Activated CD8-positive, alpha-beta memory T cell treated with anti-CD3 and anti-CD28 coated beads for 36 hours (primary cell): Measurements from ENCODE around the gene NOL9. TPM values are rescaled to one million over a fixed set of nuclear protein-coding genes. Genes with fewer than 3 reads are reported as not detected.
"Not testable (repeated sequence)": the region's sequence is repeated elsewhere in the genome, so short reads cannot be mapped to it uniquely, and the experiment has no call there.

Experiments
- CTCF ChIA-PET: fragments of 350-600 bp; sonication (Branson Sonifier 250); formaldehyde crosslinking; loops from one replicate; lab custom pipeline; 2021; ENCODE audit warnings: antibody characterized with exemption; lab: Charles Lee
- POLR2A ChIA-PET: fragments of 350-600 bp; sonication (Branson Sonifier 250); formaldehyde crosslinking; loops from one replicate; lab custom pipeline; 2021; ENCODE audit warnings: antibody characterized with exemption; lab: Charles Lee
- total RNA-seq, 2 experiments: library from RNA; stranded (reverse); gene quantifications; one replicate each; pipeline ENCODE4 v1.2.3, GENCODE V29; 2021

NOL9 gene
- 10 to 100 TPM; 59.1 to 59.2 TPM for total RNA-seq

GRCh38 chr1:6554031-6554906 lies at the start of gene NOL9:
TSS of gene NOL9 (minus strand) at chr1:6554513. CDS start at chr1:6554502, 11 bp downstream.
- ChIA-PET CTCF (interaction anchor here (0.7 to 3.3 kb wide), 24 partner anchors 17 to 212 kb away, joined by 3 to 21 read pairs (median 4); partner anchors contain the start of genes KLHL21 and PLEKHG5), POLR2A (interaction anchor here (0.6 to 3.2 kb wide), 7 partner anchors 18 to 245 kb away, joined by 3 to 16 read pairs (median 3); partner anchors contain the start of genes KLHL21 and ZBTB48)

GRCh38 chr1:6603238-6603914 lies 49.1 kb upstream of the NOL9 start:
- ChIA-PET POLR2A (interaction anchor here (0.5 to 3.5 kb wide), 9 partner anchors 9 to 138 kb away, joined by 3 to 20 read pairs (median 4); partner anchors contain the start of genes DNAJC11, NOL9, PHF13 and TAS1R1), CTCF (interaction anchor here (1.1 to 4.2 kb wide), 5 partner anchors 9 to 49 kb away, joined by 4 to 17 read pairs (median 4); partner anchors contain the start of genes NOL9, TAS1R1 and ZBTB48)

GRCh38 chr1:6602669-6603237 lies 48.4 kb upstream of the NOL9 start, which contains the start of gene KLHL21:
TSS of gene KLHL21 (minus strand) at chr1:6602869. CDS start at chr1:6602817, 52 bp downstream.
- POLR2A ChIA-PET: interaction anchor here (0.5 to 3.5 kb wide), 12 partner anchors 9 to 139 kb away, joined by 3 to 20 read pairs (median 4); partner anchors contain the start of genes DNAJC11, NOL9, PHF13 and TAS1R1
- CTCF ChIA-PET: interaction anchor here (0.7 to 4.2 kb wide), 5 partner anchors 9 to 66 kb away, joined by 3 to 17 read pairs (median 4); partner anchors contain the start of genes NOL9, TAS1R1, THAP3 and ZBTB48

GRCh38 chr1:6601923-6602668 lies 47.8 kb upstream of the NOL9 start:
- POLR2A ChIA-PET: interaction anchor here (0.7 to 3.5 kb wide), 6 partner anchors 10 to 48 kb away, joined by 3 to 20 read pairs (median 11); partner anchors contain the start of genes NOL9, PHF13, TAS1R1 and ZBTB48
- CTCF ChIA-PET: interaction anchor here (0.7 to 4.2 kb wide), 5 partner anchors 10 to 67 kb away, joined by 3 to 17 read pairs (median 4); partner anchors contain the start of genes NOL9, TAS1R1, THAP3 and ZBTB48

- ChIA-PET CTCF (interaction anchor here (1.4 to 4.2 kb wide), 3 partner anchors 11 to 46 kb away, joined by 3 to 17 read pairs (median 10); partner anchors contain the start of genes NOL9, TAS1R1 and THAP3), POLR2A (interaction anchor here (0.7 to 3.5 kb wide), 6 partner anchors 10 to 48 kb away, joined by 3 to 20 read pairs (median 11); partner anchors contain the start of genes NOL9, PHF13, TAS1R1 and ZBTB48)
Observed at GRCh38 chr1:6601049-6601922, 47.0 kb upstream of the NOL9 start.

GRCh38 chr1:6600410-6601048 lies 46.2 kb upstream of the NOL9 start:
- CTCF ChIA-PET: interaction anchor here (0.8 to 1.3 kb wide), 2 partner anchors 17 to 178 kb away, joined by 3 to 5 read pairs; no protein-coding TSS in a partner anchor
- POLR2A ChIA-PET: interaction anchor here (2.7 kb wide), 1 partner anchor 20 kb away, joined by 15 read pairs; the partner anchor contains the start of gene ZBTB48

GRCh38 chr1:6599991-6600390 lies 45.7 kb upstream of the NOL9 start:
- CTCF ChIA-PET: interaction anchor here (0.8 to 1.3 kb wide), 2 partner anchors 16 to 178 kb away, joined by 3 to 5 read pairs; no protein-coding TSS in a partner anchor
- POLR2A ChIA-PET: not testable (repeated sequence)

GRCh38 chr1:6599141-6599975 lies 45.0 kb upstream of the NOL9 start:
- CTCF ChIA-PET: interaction anchor here (0.8 to 1.3 kb wide), 2 partner anchors 16 to 177 kb away, joined by 3 to 5 read pairs; no protein-coding TSS in a partner anchor
- POLR2A ChIA-PET: no interaction called here

- CTCF ChIA-PET: no interaction called here
- POLR2A ChIA-PET: no interaction called here
Observed at GRCh38 chr1:6597777-6598131, 43.4 kb upstream of the NOL9 start.

GRCh38 chr1:6596886-6597776 lies 42.8 kb upstream of the NOL9 start:
- ChIA-PET CTCF (no interaction called here), POLR2A (no interaction called here)

- ChIA-PET POLR2A (no interaction called here), CTCF (no interaction called here)
Observed at GRCh38 chr1:6596351-6596750, 42.0 kb upstream of the NOL9 start.

GRCh38 chr1:6594977-6595740 lies 40.8 kb upstream of the NOL9 start:
- ChIA-PET POLR2A (no interaction called here), CTCF (no interaction called here)

GRCh38 chr1:6593810-6594209 lies 39.5 kb upstream of the NOL9 start:
- ChIA-PET CTCF (interaction anchor here (0.7 kb wide), 1 partner anchor 31 kb away, joined by 3 read pairs; the partner anchor contains the start of gene THAP3), POLR2A (no interaction called here)
